MCF 10A (cell line): ENCODE measurements around the gene ABI1. TPM values are rescaled to one million over a fixed set of nuclear protein-coding genes. Genes with fewer than 3 reads are reported as not detected.
"Not testable (repeated sequence)": the region's sequence is repeated elsewhere in the genome, so short reads cannot be mapped to it uniquely, and the experiment has no call there.

ENCODE experiments used
- BruUV-seq: library from RNA; stranded (reverse); fragments of 400-500 nt; replicated peaks from 2 replicates; lab custom pipeline; 2021; lab: Mats Ljungman, UMichigan
- CTCF ChIA-PET: fragments of 300-600 bp; sonication (Branson Sonifier 250); formaldehyde crosslinking; extraction: SDS; loops from one replicate; lab custom pipeline; 2021; ENCODE audit warnings: antibody characterized with exemption, inconsistent platforms; lab: Yijun Ruan, JAX
- POLR2A ChIA-PET: fragments of 300-600, 350-650 bp; sonication (Branson Sonifier 250); formaldehyde crosslinking; extraction: SDS; loops from one replicate; lab custom pipeline; 2020; ENCODE audit warnings: antibody characterized with exemption, inconsistent platforms; lab: Yijun Ruan, JAX
- DNase-seq: peaks from one replicate; pipeline ENCODE4 v3.0.0-alpha.2; 2018; ENCODE audit not compliant: unreplicated experiment
- H3K27ac Mint-ChIP-seq: one replicate; pipeline ENCODE4 v1.8.0; 2022; ENCODE audit warnings: mild to moderate bottlenecking, low read depth, mixed read lengths; ENCODE audit not compliant: unreplicated experiment
- H3K27me3 Mint-ChIP-seq: one replicate; pipeline ENCODE4 v1.8.0; 2022; ENCODE audit warnings: mixed read lengths; ENCODE audit not compliant: insufficient read depth, unreplicated experiment
- H3K36me3 Mint-ChIP-seq: one replicate; pipeline ENCODE4 v1.8.0; 2022; ENCODE audit warnings: mild to moderate bottlenecking, moderate library complexity, mixed read lengths; ENCODE audit not compliant: insufficient read depth, unreplicated experiment
- H3K4me1 Mint-ChIP-seq: one replicate; pipeline ENCODE4 v1.8.0; 2022; ENCODE audit warnings: mixed read lengths; ENCODE audit not compliant: insufficient read depth, unreplicated experiment
- H3K4me3 Mint-ChIP-seq: one replicate; pipeline ENCODE4 v1.8.0; 2022; ENCODE audit warnings: mild to moderate bottlenecking, moderate library complexity, mixed read lengths; ENCODE audit not compliant: unreplicated experiment
- H3K9me3 Mint-ChIP-seq: one replicate; pipeline ENCODE4 v1.8.0; 2022; ENCODE audit warnings: mixed read lengths; ENCODE audit not compliant: unreplicated experiment
- intact Hi-C: fragments of 100-400 bp; cut with micrococcal nuclease; formaldehyde crosslinking; loops from 2 replicates; pipeline ENCODE4 v1.14.1; 2022
- total RNA-seq: library from RNA; stranded (reverse); gene quantifications from 2 replicates; pipeline ENCODE4 v1.2.3, GENCODE V29; 2022
- TF ChIP-seq, protein P1 (sequence below): fragments of 200-600 bp; IDR thresholded peaks from one replicate; pipeline ENCODE4 v1.8.0; 2022; ENCODE audit warnings: antibody characterized with exemption, mild to moderate bottlenecking; ENCODE audit not compliant: unreplicated experiment

Gene ABI1
- total RNA-seq, 1 experiment from 2014 or later, result 53.0 TPM

DNA sequence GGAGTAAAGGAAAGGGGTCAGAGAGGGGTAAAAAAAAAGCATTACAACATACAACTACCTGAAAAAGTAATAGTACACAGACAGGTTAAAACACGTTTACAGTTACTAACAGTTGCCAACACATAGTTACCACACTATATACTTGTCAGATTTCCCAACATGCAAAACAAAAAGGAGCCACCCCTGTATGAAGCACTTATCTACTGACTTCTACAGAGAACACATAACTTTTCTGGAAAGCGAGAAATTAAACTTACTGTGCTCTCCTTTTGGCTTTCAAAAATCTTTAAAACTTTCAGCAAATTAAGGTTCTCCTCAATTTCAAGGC is 2.1 kb downstream of the ABI1 start:
- no TSS peak for BruUV-seq
- Mint-ChIP-seq H3K36me3 (no peaks in the 10 kb centered on the region), H3K27me3 (no peaks in the 10 kb centered on the region), H3K4me3 (peak overlapping the region; percentile 91), H3K4me1 (peaks cover 23% of the 10 kb centered on the region), H3K27ac (peak overlapping the region; percentile 95), H3K9me3 (no peaks in the 10 kb centered on the region)
- POLR2A ChIA-PET, result interaction anchor here (0.7 to 2.8 kb wide), 7 partner anchors 9 to 162 kb away, joined by 3 to 24 read pairs (median 4); partner anchors contain the start of gene PDSS1
- intact Hi-C loops, result loop anchor here (1.0 kb wide), 1 partner anchor 132 kb away; no protein-coding TSS in a partner anchor
- DNase-seq, result peak; percentile 83
- TF ChIP-seq, protein P1, sequence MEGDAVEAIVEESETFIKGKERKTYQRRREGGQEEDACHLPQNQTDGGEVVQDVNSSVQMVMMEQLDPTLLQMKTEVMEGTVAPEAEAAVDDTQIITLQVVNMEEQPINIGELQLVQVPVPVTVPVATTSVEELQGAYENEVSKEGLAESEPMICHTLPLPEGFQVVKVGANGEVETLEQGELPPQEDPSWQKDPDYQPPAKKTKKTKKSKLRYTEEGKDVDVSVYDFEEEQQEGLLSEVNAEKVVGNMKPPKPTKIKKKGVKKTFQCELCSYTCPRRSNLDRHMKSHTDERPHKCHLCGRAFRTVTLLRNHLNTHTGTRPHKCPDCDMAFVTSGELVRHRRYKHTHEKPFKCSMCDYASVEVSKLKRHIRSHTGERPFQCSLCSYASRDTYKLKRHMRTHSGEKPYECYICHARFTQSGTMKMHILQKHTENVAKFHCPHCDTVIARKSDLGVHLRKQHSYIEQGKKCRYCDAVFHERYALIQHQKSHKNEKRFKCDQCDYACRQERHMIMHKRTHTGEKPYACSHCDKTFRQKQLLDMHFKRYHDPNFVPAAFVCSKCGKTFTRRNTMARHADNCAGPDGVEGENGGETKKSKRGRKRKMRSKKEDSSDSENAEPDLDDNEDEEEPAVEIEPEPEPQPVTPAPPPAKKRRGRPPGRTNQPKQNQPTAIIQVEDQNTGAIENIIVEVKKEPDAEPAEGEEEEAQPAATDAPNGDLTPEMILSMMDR, result no peak
- CTCF ChIA-PET, result interaction anchor here (0.6 kb wide), 1 partner anchor 133 kb away, joined by 3 read pairs; no protein-coding TSS in a partner anchor

DNA sequence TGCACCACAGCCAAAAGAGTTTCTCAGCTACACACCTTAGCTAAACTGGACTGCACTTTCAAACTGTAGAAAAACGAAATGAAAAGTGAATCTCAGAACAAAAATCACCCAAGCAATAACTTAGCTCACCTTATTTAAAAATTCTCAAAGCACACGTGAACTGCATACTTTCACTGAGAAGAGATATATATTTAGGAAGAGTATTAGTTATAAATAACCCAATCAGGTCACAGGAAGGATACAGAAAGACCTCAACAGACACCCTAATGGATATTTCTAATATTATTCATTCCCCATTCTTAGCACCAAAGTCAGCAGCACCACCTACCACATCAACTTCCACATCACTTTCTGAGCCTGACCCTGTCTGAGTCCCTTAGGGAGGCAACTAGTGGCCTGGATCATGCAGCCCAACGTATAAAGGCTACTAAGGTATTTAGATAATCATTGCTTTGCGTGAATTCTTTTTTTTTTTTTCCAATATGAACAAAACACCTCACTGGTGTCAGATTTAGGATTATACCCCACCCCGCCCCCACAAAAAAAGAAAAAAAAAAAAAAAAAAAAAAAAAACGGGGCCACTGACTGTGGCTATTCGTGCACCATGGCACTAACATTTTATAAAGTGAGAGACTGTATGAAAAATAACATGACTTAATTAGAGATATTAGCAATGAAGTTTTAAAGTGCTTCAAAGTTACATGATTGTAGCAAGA is 2.6 kb downstream of the ABI1 start:
- H3K9me3 Mint-ChIP-seq, result no peaks in the 10 kb centered on the region
- CTCF ChIA-PET, result interaction anchor here (0.8 to 1.5 kb wide), 3 partner anchors 77 to 132 kb away, joined by 5 to 9 read pairs (median 6); no protein-coding TSS in a partner anchor
- POLR2A ChIA-PET, result interaction anchor here (0.6 to 0.8 kb wide), 4 partner anchors 12 to 161 kb away, joined by 3 read pairs; no protein-coding TSS in a partner anchor
- H3K36me3 Mint-ChIP-seq, result peaks cover 4% of the 10 kb centered on the region
- intact Hi-C loops, result loop anchor here (1.0 kb wide), 1 partner anchor 132 kb away; no protein-coding TSS in a partner anchor
- H3K4me1 Mint-ChIP-seq, result peaks cover 24% of the 10 kb centered on the region
- no peak for DNase-seq
- no peaks in the 10 kb centered on the region for H3K27me3 Mint-ChIP-seq
- TF ChIP-seq, protein P1, result no peak
- H3K27ac Mint-ChIP-seq, result peak overlapping the region; percentile 95
- no TSS peak for BruUV-seq
- peak overlapping the region; percentile 91 for H3K4me3 Mint-ChIP-seq

DNA sequence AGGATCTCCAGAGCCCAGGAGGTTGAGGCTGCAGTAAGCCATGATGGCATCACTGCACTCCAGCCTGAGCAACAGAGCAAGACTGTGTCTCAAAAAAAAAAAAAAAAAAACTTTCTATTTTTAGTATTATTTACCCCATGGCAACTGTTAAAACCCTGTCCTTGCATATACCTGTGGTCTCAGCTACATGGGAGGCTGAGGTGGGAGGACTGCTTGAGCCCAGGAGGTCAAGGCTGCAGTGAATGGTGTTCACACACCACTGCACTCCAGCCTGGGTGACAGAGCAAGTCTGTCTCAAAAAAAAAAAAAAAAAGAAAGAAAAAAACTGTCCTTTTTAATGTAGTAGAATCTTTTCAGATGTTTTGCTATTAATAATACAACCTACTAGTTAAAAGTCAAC is 3.2 kb downstream of the ABI1 start:
- Mint-ChIP-seq H3K4me1 (peaks cover 24% of the 10 kb centered on the region), H3K27ac (peak overlapping the region; percentile 95), H3K4me3 (peak overlapping the region; percentile 91)
- intact Hi-C loops, H3K36me3 Mint-ChIP-seq, H3K9me3 Mint-ChIP-seq, BruUV-seq, H3K27me3 Mint-ChIP-seq, DNase-seq: not testable (repeated sequence)
- CTCF ChIA-PET, result interaction anchor here (0.7 to 1.5 kb wide), 4 partner anchors 13 to 131 kb away, joined by 3 to 9 read pairs (median 6); no protein-coding TSS in a partner anchor
- POLR2A ChIA-PET, result interaction anchor here (0.6 to 0.8 kb wide), 4 partner anchors 11 to 161 kb away, joined by 3 read pairs; no protein-coding TSS in a partner anchor

DNA sequence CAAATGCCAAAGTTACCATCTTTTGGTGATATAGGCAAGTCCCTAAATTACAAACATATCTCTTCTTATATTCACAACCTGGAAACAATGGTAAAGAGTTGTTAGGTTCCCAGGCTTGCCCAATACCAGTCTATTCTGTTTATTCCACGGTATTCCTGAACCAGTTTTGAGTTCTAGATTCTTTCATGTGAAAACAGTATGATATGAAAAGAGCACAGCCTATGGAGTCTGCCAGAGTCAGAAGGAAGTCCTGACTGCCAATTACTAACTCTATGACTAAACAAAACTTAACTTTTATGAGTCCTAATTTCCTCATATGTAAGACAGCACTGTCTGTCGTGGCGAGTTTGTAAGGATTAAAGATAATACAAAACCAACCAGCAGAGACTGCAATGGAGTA is 5.6 kb downstream of the ABI1 start:
- ChIA-PET CTCF (no interaction called here), POLR2A (no interaction called here)
- Mint-ChIP-seq H3K4me3 (no peak overlapping the region), H3K9me3 (no peaks in the 10 kb centered on the region), H3K4me1 (peaks cover 30% of the 10 kb centered on the region), H3K36me3 (peaks cover 4% of the 10 kb centered on the region), H3K27me3 (no peaks in the 10 kb centered on the region), H3K27ac (no peak overlapping the region)
- DNase-seq, result peak; percentile 18
- TF ChIP-seq, protein P1, result no peak
- intact Hi-C loops, result no loop called here
- no TSS peak for BruUV-seq
